Activated CD4-positive, alpha-beta T cell treated with anti-CD3 and anti-CD28 coated beads, Interleukin-2, amount 10 ng/mL, durations not matched to agents 7 days and 5 days (primary cell): ENCODE results near the gene GIT2. TPM values are rescaled to one million over a fixed set of nuclear protein-coding genes. Genes with fewer than 3 reads are reported as not detected.
"Not testable (repeated sequence)": the region's sequence is repeated elsewhere in the genome, so short reads cannot be mapped to it uniquely, and the experiment has no call there.

Experiments used
- CTCF ChIA-PET: fragments of 350-600 bp; sonication (Branson Sonifier 250); formaldehyde crosslinking; loops from one replicate; lab custom pipeline; 2021; ENCODE audit warnings: antibody characterized with exemption; lab: Charles Lee
- POLR2A ChIA-PET: fragments of 350-600 bp; sonication (Branson Sonifier 250); formaldehyde crosslinking; loops from one replicate; lab custom pipeline; 2021; ENCODE audit warnings: antibody characterized with exemption; lab: Charles Lee
- DNase-seq: peaks from one replicate; pipeline ENCODE4 v3.0.0-alpha.2; 2020
- H3K27ac Mint-ChIP-seq: one replicate; pipeline ENCODE4 v1.8.0; 2021; ENCODE audit warnings: mild to moderate bottlenecking, moderate library complexity, mixed read lengths
- H3K27me3 Mint-ChIP-seq: one replicate; pipeline ENCODE4 v1.8.0; 2021; ENCODE audit warnings: mixed read lengths
- H3K36me3 Mint-ChIP-seq: one replicate; pipeline ENCODE4 v1.8.0; 2021; ENCODE audit warnings: low read depth, mixed read lengths
- H3K4me1 Mint-ChIP-seq: one replicate; pipeline ENCODE4 v1.8.0; 2021; ENCODE audit warnings: mixed read lengths
- H3K4me3 Mint-ChIP-seq: one replicate; pipeline ENCODE4 v1.8.0; 2021; ENCODE audit warnings: mild to moderate bottlenecking, moderate library complexity, mixed read lengths
- H3K9me3 Mint-ChIP-seq: one replicate; pipeline ENCODE4 v1.8.0; 2021; ENCODE audit warnings: mixed read lengths
- total RNA-seq, 2 experiments: library from RNA; stranded (reverse); gene quantifications; one replicate each; pipeline ENCODE4 v1.2.3, GENCODE V29; 2021

GIT2 gene
- total RNA-seq, 2 experiments from 2014 or later, result 101 to 107 TPM

DNA sequence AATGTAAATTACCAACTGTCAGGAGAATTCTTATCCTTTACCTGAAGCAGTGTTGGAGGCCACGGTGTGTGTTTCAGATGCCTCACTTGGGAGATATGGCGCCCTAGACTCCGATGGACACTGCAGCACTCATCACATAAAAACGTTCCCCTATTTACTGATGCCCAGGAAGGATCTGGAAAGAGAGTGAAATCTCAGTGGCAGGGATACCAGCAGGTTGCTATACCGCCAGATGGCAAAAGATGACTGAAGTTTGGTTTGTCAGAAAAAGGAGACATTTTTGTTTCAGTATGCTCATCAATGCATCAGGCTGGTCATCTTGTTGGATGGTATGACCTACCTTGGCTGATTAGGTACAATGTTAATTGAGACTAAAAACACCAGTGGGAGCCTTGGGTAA lies 4.6 kb downstream of the GIT2 start:
- Mint-ChIP-seq H3K4me1 (peaks cover 60% of the 10 kb centered on the region), H3K27me3 (no peaks in the 10 kb centered on the region), H3K4me3 (no peak overlapping the region), H3K36me3 (peaks cover 62% of the 10 kb centered on the region), H3K9me3 (no peaks in the 10 kb centered on the region), H3K27ac (no peak overlapping the region)
- no peak for DNase-seq
- ChIA-PET CTCF (interaction anchor here (0.6 kb wide), 1 partner anchor 138 kb away, joined by 4 read pairs; no protein-coding TSS in a partner anchor), POLR2A (no interaction called here)

DNA sequence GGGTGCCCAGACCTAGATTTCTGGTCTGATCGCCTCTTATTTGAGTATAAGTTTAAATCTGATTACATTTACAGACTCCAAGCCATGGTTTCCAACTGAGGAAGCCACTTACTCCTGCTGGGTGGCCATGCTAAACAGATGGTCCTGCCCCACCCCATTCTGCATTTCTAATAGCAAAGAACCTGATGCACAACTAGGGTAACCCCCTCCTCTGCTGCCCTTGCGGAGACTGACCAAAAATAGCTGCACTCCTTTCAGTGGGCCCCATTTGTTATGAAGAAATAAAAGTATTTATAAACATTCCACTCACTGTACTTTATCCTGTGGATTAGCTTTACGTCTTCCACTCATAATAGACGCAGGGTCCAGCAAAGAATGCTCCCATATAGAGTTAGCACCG lies 6.8 kb downstream of the GIT2 start:
- CTCF ChIA-PET, result no interaction called here
- POLR2A ChIA-PET, result no interaction called here
- Mint-ChIP-seq H3K4me3 (no peak overlapping the region), H3K4me1 (peaks cover 57% of the 10 kb centered on the region), H3K36me3 (peaks cover 65% of the 10 kb centered on the region), H3K27me3 (no peaks in the 10 kb centered on the region), H3K27ac (no peak overlapping the region), H3K9me3 (no peaks in the 10 kb centered on the region)
- no peak for DNase-seq

DNA sequence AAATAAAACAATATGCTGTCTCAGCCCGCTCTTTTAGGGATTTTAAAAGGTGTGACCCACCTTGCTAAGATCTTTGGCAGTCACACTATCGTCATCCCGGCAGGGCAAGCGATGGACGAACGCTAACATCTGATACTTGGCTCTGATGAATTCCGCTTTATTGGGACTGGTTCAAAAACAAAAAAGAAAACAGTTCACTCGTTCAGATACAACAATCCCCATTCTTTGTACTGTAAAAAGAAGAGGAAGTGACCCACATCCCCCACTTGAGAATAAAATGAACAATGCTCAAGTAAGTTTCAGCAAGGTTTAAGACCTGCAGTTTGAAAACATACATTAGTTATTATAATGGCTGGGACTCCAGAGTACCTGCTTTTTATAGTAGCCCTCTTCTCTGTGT lies 7.3 kb downstream of the GIT2 start:
- POLR2A ChIA-PET, result no interaction called here
- Mint-ChIP-seq H3K4me3 (no peak overlapping the region), H3K9me3 (no peaks in the 10 kb centered on the region), H3K27ac (no peak overlapping the region), H3K27me3 (no peaks in the 10 kb centered on the region), H3K4me1 (peaks cover 53% of the 10 kb centered on the region), H3K36me3 (peaks cover 66% of the 10 kb centered on the region)
- DNase-seq, result no peak
- CTCF ChIA-PET, result interaction anchor here (0.6 to 1.2 kb wide), 2 partner anchors 10 to 561 kb away, joined by 3 to 6 read pairs; partner anchors contain the start of gene ANKRD13A

DNA sequence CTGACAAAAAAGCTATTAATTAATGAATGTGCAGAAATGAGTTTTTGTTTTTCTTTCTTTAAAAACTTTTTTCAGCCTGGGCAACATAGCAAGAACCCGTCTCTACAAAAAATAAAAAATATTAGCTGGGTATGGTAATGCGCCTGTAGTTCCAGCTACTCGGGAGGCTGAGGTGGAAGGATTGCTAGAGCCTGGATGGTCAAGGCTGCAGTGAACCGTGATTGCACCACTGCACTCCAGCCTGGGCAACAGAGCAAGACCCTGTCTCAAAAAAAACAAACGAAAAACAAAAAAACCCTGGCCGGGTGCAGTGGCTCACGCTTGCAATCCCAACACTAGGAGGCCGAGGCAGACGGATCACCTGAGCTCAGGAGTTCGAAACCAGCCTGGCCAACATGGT lies 7.9 kb downstream of the GIT2 start:
- ChIA-PET CTCF (interaction anchor here (0.5 to 2.0 kb wide), 5 partner anchors 10 to 561 kb away, joined by 3 to 6 read pairs (median 3); partner anchors contain the start of gene ANKRD13A), POLR2A (no interaction called here)
- DNase-seq, result no peak
- H3K27me3 Mint-ChIP-seq, result no peaks in the 10 kb centered on the region
- peaks cover 68% of the 10 kb centered on the region for H3K36me3 Mint-ChIP-seq
- no peaks in the 10 kb centered on the region for H3K9me3 Mint-ChIP-seq
- peaks cover 53% of the 10 kb centered on the region for H3K4me1 Mint-ChIP-seq
- H3K27ac Mint-ChIP-seq, result no peak overlapping the region
- H3K4me3 Mint-ChIP-seq, result no peak overlapping the region

DNA sequence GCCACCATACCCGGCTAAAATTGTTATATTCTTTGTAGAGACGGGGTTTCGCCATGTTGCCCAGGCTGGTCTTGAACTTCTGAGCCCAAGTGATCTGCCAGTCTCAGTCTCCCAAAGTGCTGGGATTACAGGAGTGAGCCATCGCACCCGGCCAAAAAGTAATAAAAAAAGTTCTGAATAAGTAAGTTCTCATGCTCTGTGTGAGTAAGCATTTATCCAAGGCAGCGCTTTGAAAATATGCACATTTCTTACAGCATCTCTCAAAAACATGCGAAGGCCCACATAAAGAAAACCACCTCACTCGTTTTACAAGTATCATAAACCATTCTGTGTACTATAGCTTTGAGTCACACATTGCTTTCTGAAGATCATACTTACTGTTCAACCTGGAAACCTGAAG lies 8.6 kb downstream of the GIT2 start:
- ChIA-PET POLR2A (no interaction called here), CTCF (interaction anchor here (0.5 to 2.0 kb wide), 4 partner anchors 11 to 444 kb away, joined by 3 to 6 read pairs (median 4); partner anchors contain the start of gene ANKRD13A)
- Mint-ChIP-seq H3K4me3 (no peak overlapping the region), H3K27me3 (no peaks in the 10 kb centered on the region), H3K27ac (peak overlapping the region; percentile 38), H3K36me3 (peaks cover 68% of the 10 kb centered on the region), H3K4me1 (peaks cover 49% of the 10 kb centered on the region), H3K9me3 (no peaks in the 10 kb centered on the region)
- no peak for DNase-seq

DNA sequence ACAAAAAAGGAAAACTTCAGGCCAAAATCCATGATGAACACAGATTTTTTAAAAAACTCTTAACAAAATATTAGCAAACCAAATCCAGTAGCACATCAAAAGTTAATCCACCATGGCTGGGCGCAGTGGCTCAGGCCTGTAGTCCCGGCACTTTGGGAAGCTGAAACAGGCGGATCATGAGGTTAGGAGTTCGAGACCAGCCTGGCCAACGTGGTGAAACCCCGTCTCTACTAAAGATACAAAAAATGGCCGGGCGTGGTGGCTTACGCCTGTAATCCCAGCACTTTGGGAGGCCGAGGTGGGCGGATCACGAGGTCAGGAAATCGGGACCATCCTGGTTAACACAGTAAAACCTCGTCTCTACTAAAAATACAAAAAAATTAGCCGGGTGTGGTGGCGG lies 9.9 kb downstream of the GIT2 start:
- H3K27ac Mint-ChIP-seq, result not testable (repeated sequence)
- H3K4me1 Mint-ChIP-seq, result peaks cover 50% of the 10 kb centered on the region

DNA sequence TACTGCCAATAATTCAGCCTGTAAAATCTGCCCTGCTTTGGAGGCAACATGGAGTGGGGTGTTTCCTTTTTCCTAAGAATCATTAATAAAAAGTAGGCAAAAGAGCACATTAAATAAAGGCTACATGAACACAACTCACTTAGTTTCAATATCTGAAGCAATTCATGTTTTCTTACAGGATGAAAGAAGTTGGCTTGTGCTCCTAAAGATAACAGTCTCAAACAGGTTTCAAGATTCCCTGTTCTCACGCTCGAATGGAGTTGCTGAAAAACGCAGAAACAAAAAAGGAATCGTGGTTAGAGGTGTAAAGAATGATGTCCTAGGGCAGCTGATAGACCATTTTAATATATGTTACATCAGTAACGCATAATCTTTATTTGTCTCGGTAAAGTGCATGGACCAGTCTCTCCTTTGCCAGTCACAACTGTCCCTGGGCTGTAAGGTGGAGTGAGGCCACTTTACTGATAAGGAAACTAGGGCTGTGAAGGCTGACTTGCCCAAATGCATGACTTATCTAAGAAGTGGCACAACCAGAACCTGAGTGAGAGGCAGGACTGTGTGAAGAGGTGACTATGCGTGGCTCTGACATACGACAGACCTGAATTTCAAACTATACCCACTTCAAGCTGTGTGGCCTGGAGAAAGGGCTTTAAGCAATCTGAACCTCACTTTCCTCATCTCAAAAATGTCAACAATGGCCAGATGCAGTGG lies 12.6 kb downstream of the GIT2 start:
- Mint-ChIP-seq H3K9me3 (peaks cover 3% of the 10 kb centered on the region), H3K4me3 (no peak overlapping the region), H3K4me1 (peaks cover 55% of the 10 kb centered on the region), H3K27ac (no peak overlapping the region), H3K27me3 (no peaks in the 10 kb centered on the region), H3K36me3 (peaks cover 71% of the 10 kb centered on the region)
- CTCF ChIA-PET, result no interaction called here
- no peak for DNase-seq
- POLR2A ChIA-PET, result no interaction called here

More for the DNA sequence above, 9.9 kb downstream of the GIT2 start:
- H3K27me3 Mint-ChIP-seq, POLR2A ChIA-PET, CTCF ChIA-PET, H3K9me3 Mint-ChIP-seq, H3K4me3 Mint-ChIP-seq, DNase-seq: not testable (repeated sequence)
- peaks cover 70% of the 10 kb centered on the region for H3K36me3 Mint-ChIP-seq

DNA sequence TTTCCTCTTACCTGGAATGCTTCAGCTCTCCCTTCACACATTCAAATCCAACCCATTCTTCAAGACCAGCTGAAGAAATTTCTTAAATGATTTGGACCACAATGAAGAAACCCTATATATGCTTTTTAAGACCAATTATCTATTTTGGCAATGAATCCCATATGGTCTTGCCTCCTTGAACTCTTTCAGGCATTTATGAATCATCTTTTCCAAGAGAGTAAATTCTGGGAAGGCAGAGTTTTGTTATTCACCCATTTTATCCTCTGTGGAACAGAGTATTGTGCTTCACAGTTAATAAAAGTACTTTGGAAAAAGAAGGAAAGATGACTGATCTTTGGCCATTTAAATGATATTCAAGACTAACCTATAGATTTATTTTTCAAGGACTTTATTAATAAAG lies 14.0 kb downstream of the GIT2 start:
- CTCF ChIA-PET, result no interaction called here
- peaks cover 52% of the 10 kb centered on the region for H3K4me1 Mint-ChIP-seq
- POLR2A ChIA-PET, result no interaction called here
- no peaks in the 10 kb centered on the region for H3K27me3 Mint-ChIP-seq
- H3K36me3 Mint-ChIP-seq, result peaks cover 71% of the 10 kb centered on the region
- no peak for DNase-seq
- H3K4me3 Mint-ChIP-seq, result no peak overlapping the region
- H3K9me3 Mint-ChIP-seq, result peaks cover 3% of the 10 kb centered on the region
- H3K27ac Mint-ChIP-seq, result peak overlapping the region; percentile 63

DNA sequence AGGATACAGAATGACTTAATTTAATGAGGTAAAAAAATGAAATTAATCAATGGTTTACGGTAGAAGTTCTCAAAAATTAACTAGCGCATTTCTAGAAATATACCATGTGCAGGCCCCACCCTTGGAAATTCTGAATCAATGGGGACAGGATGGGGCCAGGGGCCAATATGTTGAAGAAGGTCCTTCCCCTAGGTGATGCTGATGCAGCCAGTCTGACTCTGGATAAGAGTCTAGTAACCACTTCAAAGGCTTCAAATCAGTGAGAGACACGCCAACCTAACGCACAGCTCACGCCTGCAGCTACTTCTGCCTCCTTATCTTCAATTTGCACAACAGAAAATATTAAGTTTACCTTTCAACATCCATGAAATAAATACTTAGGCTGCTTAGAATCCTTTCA lies 14.9 kb downstream of the GIT2 start:
- CTCF ChIA-PET, result interaction anchor here (1.1 to 1.4 kb wide), 2 partner anchors 11 to 40 kb away, joined by 3 to 6 read pairs; no protein-coding TSS in a partner anchor
- Mint-ChIP-seq H3K27ac (no peak overlapping the region), H3K4me3 (no peak overlapping the region), H3K36me3 (peaks cover 75% of the 10 kb centered on the region), H3K9me3 (peaks cover 3% of the 10 kb centered on the region), H3K27me3 (no peaks in the 10 kb centered on the region), H3K4me1 (peaks cover 52% of the 10 kb centered on the region)
- POLR2A ChIA-PET, result no interaction called here
- peak; percentile 51 for DNase-seq

DNA sequence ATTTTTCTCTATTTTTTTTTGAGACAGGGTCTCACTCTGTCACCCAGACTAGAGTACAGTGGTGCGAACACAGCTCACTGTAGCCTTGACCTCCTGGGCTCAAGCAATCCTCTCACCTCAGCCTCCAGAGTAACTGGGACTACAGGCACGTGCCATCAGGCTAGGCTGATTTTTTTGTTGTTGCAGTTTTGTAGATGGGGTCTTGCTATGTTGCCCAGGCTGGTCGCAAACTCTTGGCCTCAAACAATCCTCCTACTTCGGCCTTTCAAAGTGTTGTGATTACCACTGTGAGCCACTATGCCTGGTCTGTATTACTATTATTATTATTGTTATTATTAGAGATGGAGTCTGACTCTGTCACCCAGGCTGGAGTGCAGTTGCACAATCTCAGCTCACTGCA lies 23.3 kb downstream of the GIT2 start:
- POLR2A ChIA-PET, result no interaction called here
- CTCF ChIA-PET, result interaction anchor here (0.9 kb wide), 1 partner anchor 8 kb away, joined by 3 read pairs; no protein-coding TSS in a partner anchor
- Mint-ChIP-seq H3K27me3 (no peaks in the 10 kb centered on the region), H3K36me3 (peaks cover 70% of the 10 kb centered on the region), H3K9me3 (peaks cover 4% of the 10 kb centered on the region), H3K4me3 (no peak overlapping the region), H3K27ac (peak overlapping the region; percentile 88), H3K4me1 (peaks cover 37% of the 10 kb centered on the region)
- no peak for DNase-seq

DNA sequence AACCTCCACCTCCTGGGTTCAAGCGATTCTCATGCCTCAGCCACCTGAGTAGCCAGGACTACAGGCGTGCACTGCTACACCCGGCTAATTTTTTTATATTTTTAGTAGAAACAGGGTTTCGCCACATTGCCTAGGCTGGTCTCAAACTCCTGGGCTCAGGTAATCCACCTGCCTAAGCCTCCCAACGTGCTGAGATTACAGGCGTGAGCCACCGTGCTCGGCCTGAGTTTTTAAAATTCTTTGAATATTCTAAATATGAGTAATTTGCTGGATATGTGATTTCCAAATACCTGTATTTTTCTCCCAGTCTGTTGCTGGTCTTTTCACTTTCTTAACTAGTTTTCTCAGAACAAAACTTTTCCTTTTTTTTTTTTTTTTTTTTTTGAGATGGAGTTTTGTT lies 27.4 kb downstream of the GIT2 start:
- no peaks in the 10 kb centered on the region for H3K27me3 Mint-ChIP-seq
- peaks cover 37% of the 10 kb centered on the region for H3K4me1 Mint-ChIP-seq
- ChIA-PET CTCF (interaction anchor here (0.6 to 1.6 kb wide), 2 partner anchors 21 to 36 kb away, joined by 3 to 4 read pairs; no protein-coding TSS in a partner anchor), POLR2A (no interaction called here)
- no peaks in the 10 kb centered on the region for H3K9me3 Mint-ChIP-seq
- H3K36me3 Mint-ChIP-seq, result peaks cover 59% of the 10 kb centered on the region
- no peak overlapping the region for H3K4me3 Mint-ChIP-seq
- DNase-seq, result no peak
- H3K27ac Mint-ChIP-seq, result no peak overlapping the region

DNA sequence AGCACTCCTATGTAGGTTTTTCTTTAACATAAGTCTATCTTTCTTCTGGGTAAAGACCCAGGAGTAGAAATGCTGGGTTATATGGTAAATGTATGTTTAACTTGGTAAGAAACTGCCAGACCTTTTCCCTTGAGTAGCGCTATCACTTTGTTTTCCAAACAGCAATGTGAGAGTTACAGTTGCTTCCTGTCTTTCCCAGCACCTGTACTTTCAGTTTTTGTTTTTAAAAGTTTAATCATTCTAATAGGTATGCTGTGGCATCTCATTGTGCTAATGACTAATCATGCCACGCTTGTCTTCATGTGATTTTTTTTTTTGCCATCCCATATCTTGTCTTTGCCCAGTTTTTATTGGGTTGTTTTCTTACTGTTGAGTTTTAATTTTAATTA lies 28.1 kb downstream of the GIT2 start:
- Mint-ChIP-seq H3K4me3 (no peak overlapping the region), H3K4me1 (peaks cover 36% of the 10 kb centered on the region), H3K9me3 (no peaks in the 10 kb centered on the region), H3K36me3 (peaks cover 58% of the 10 kb centered on the region), H3K27me3 (no peaks in the 10 kb centered on the region), H3K27ac (peak overlapping the region; percentile 58)
- DNase-seq, result no peak
- POLR2A ChIA-PET, result interaction anchor here (0.7 kb wide), 1 partner anchor 339 kb away, joined by 3 read pairs; no protein-coding TSS in a partner anchor
- CTCF ChIA-PET, result interaction anchor here (0.8 to 1.9 kb wide), 4 partner anchors 12 to 123 kb away, joined by 3 to 6 read pairs (median 4); no protein-coding TSS in a partner anchor

DNA sequence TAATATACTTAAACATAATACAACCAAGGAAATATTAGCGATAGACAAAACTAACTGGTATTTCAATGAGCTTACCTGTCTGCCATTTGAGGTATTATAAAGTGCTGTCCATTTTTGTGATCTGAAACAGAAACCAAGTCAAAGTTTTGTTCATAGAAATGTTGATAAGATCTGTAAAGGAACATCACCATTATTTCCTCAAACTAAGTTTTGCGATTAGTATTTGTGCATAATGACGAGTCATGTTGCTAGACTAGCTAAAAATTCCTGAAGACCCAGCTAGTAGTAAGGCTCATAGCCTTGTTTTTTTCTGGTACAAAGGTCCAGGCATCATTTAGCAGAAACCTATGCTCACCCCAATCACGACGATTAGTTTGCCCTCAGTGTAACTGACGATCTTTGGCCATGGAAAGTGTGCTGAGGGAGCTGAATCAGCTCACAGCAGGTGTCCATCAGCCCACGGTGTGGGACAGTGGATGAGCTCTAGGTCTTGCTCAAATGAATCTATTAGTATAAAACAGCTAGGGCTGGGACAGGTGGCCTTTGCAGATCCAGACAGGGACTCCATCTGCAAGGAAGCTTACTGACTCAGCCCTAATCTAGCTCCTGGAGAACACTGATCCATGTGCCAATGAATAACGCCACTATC lies 28.7 kb downstream of the GIT2 start:
- CTCF ChIA-PET, result interaction anchor here (0.8 to 1.9 kb wide), 4 partner anchors 11 to 122 kb away, joined by 3 to 6 read pairs (median 4); no protein-coding TSS in a partner anchor
- POLR2A ChIA-PET, result interaction anchor here (0.7 kb wide), 1 partner anchor 339 kb away, joined by 3 read pairs; no protein-coding TSS in a partner anchor

More for the DNA sequence above, 28.7 kb downstream of the GIT2 start:
- H3K36me3 Mint-ChIP-seq, result peaks cover 56% of the 10 kb centered on the region
- peak overlapping the region; percentile 58 for H3K27ac Mint-ChIP-seq
- no peak for DNase-seq
- H3K4me3 Mint-ChIP-seq, result no peak overlapping the region
- peaks cover 37% of the 10 kb centered on the region for H3K4me1 Mint-ChIP-seq
- H3K27me3 Mint-ChIP-seq, result no peaks in the 10 kb centered on the region
- no peaks in the 10 kb centered on the region for H3K9me3 Mint-ChIP-seq
